DMS153 treated with DMSO at 0.1 percent for 48 hours (cell line): Measurements from ENCODE around the gene SESN1.

ENCODE experiments used
- DNase-seq: peaks from one replicate; lab custom pipeline; 2025; ENCODE audit not compliant: unreplicated experiment; lab: John Stamatoyannopoulos, UW

Gene SESN1

DNA sequence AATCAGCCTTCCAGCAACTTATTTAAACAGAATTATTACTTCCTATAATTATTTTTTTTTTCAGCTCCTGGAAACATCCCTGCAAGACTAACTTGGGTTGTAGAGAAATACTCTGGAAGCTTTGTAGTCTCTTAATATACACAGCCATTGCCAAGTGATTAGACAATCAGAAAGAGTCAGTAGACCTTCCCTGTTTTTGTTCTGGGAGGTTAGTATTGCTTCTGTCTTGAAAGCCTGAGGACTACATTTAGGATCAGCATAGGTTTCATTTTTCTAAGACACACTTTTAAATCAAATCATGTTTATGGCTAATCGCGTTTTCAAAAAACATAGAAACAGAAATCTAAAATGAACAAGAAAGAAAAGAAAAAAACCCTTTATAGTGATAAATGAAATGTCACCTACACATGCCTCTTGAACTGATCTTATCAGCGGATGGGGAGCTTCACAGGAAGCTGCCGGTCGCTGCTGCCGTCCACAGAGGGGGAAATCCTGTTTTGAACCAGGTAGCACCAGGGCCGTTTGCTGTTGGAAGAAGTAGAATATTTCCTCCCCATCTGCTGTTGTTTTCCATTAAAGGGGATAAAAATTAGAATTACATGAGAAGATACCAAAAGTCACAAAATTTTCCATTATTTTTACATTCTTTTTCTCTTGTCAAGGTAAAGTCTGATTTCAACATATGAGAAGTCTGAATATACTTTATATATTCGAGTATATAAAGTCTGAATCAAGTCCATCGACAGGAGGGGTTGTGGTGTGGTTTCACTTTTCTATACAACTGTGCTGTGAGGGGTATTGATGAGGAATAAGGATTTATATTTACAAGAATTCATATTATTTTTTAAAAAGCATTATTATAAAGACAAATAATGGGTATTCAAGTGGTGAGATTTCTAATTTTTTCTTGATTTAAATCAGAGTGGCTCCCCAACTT is 151.8 kb downstream of the SESN1 start:
- DNase-seq: no peak

DNA sequence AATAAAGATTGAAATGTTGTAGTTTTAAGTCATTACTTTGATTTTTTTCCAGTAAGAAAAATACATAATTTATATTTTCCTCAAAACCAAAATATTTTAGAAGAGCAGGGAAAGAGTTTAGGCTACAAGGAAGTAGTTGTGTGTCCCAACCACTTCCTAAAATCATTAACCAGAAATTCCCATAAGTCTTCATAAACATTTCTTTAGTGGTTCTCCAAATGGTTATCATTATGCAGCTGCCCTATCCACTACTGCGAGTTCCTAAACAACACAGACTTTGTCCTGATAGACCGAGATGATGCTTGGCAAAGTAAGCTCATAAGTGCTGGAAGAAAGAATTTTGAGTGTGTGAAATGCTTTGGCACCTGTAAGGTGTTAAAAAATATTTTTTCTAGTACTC is 152.8 kb downstream of the SESN1 start:
- no peak for DNase-seq

DNA sequence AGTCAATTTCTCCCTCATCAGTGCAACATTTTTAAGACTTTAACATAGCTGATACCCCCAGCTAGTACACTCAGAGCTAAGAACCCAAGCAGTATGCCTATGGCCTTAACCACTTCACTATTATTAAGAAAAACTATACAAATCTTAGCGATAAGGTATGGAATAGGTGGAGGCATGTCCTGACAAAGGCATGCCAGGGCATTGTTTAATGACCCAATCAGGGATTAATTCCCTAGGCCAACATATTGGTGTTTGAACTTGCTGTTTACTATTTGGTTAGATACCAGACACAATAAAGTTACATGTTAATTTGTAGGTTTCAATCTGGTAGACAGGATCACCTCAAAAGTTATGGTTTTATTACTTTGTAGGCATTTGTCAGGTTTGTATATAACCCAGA is 153.4 kb downstream of the SESN1 start:
- no peak for DNase-seq

DNA sequence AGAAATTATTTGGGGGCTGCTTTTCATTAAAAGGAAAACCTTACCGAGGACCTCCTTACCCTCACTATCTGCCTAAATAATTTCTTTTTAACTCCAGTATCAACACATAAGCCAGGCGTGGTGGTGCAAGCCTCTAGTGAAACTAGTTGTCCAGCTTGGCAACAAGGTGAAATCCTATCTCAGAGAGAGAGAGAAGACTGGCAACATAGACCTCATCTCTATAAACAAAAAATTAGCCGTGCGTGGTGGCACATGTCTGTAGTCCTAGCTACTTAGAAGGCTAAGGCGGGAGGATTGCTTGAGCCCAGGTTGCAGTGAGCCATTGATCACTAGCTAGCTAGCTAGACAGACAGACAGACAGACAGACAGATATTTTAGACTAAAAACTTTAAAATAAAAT is 153.9 kb downstream of the SESN1 start:
- no peak for DNase-seq

DNA sequence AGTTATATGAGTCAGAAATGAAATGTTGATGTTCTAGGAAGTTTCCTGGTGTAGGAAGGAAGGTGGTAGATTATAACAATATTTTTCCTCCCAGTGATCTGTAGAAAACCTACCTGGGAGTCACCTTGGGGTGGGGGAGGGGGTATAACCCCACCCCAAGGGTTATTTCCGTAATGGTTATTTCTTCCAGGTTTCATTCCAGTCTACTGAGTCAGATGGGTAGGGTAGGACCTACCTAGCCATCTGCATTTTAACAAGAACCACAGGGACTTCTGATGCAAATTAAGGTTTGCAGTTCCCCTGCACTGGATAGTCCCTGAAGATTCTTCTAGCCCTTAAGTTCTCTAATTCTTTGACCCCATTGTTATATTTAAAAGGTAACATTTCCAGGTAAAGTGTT is 157.5 kb downstream of the SESN1 start:
- DNase-seq: no peak
